HEK293 (cell line): Measurements from ENCODE around the gene KRTAP4-6.

Source experiments
- BCL11A ChIP-seq: fragments of 450-650 bp; formaldehyde crosslinking; IDR thresholded peaks from 2 replicates; pipeline ENCODE4 v1.5.1; 2016; ENCODE audit warnings: low read depth, missing biosample characterization, missing genetic modification characterization
- CTCF ChIP-seq: fragments of 450-650 bp; formaldehyde crosslinking; IDR thresholded peaks from 2 replicates; pipeline ENCODE4 v1.5.1; 2016; ENCODE audit warnings: missing biosample characterization, missing genetic modification characterization
- PBX3 ChIP-seq: sonication (generic); formaldehyde crosslinking; IDR thresholded peaks from 2 replicates; pipeline ENCODE4 v1.8.1; 2022; ENCODE audit warnings: mild to moderate bottlenecking, moderate library complexity, missing genetic modification reagents
- SETDB1 ChIP-seq: IDR thresholded peaks from one replicate; pipeline ENCODE4 v1.6.1; 2017; ENCODE audit warnings: mild to moderate bottlenecking, low read length, moderate library complexity, mixed read lengths; ENCODE audit not compliant: insufficient read length
- ZBTB49 ChIP-seq: fragments of 450-650 bp; formaldehyde crosslinking; IDR thresholded peaks from 2 replicates; pipeline ENCODE4 v1.5.1; 2016; ENCODE audit warnings: missing biosample characterization, missing genetic modification characterization, low read depth
- ZNF350 ChIP-seq: fragments of 450-650 bp; formaldehyde crosslinking; IDR thresholded peaks from 2 replicates; pipeline ENCODE4 v1.5.0; 2017; ENCODE audit warnings: missing biosample characterization, mild to moderate bottlenecking, missing genetic modification characterization

DNA sequence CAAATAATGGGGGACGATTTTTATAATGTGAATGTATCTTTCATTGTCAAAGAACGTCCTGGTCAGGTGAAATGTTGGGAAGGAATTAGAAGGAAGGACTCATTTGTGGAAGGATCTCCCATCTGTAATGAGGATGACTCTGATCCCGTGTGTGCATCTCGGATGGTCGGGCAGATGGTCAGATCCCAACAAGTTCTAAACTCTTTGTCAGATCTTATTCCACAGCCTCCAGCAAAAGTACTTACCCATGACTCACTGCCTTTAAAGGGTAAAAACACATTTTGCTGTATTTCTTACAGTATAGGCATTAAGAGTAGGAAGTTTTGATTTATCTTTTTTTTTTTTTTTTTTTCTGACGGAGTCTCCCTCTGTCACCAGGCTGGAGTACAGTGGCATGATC is 41.9 kb downstream of the KRTAP4-6 start:
- no peak for TF ChIP-seq CTCF (tag by site-specific recombination)
- TF ChIP-seq ZBTB49 (tag by site-specific recombination), result no peak
- no peak for TF ChIP-seq BCL11A (tag by site-specific recombination)
- no peak for TF ChIP-seq SETDB1
- no peak for TF ChIP-seq ZNF350 (tag by site-specific recombination)
- no peak for TF ChIP-seq PBX3 (CRISPR knock-in tag)
